ENCODE results near the gene RPL27A. TPM values are rescaled to one million over a fixed set of nuclear protein-coding genes. Genes with fewer than 3 reads are reported as not detected.

The RPL27A gene
- total RNA-seq, 4 donors from 2014 or later: 462 to 843 (median 770) TPM

GRCh38 chr11:8724682-8725081, 42.1 kb downstream of the RPL27A start:
- 69 to 100% methylated on average over 1 to 7 of the region's 7 CpGs for WGBS, 2 donors (ENCODE audit: low coverage in 1 of 2)
- Histone ChIP-seq H3K4me3 (no peak overlapping the region), H3K36me3 (no peaks in the 10 kb centered on the region), H3K27me3 (no peaks in the 10 kb centered on the region), H3K4me1 (peaks cover 35 to 82% (median 54%) of the 10 kb centered on the region in 4 donors), H3K9me3 (no peaks in the 10 kb centered on the region), H3K27ac (peak overlapping the region; percentile 81 to 93 (median 90))
- no peak for TF ChIP-seq POLR2AphosphoS5 (IDR thresholded peaks at IDR 0.05)
- no peak for TF ChIP-seq POLR2A (IDR thresholded peaks at IDR 0.05)
- TF ChIP-seq EP300 (IDR thresholded peaks at IDR 0.05; ENCODE audit: low read depth): no peak
- no peak for TF ChIP-seq CTCF (IDR thresholded peaks at IDR 0.05)
- in situ Hi-C loops (cut with MboI; ENCODE audit: low pct_ligation_motif_present in 1 of 4, low pct_unique_long_range_greater_than_20kb in 1 of 4, low sequenced_read_pairs in 3 of 4): no loop called here
- DNase-seq: no peak
- intact Hi-C loops (cut with DNase I; ENCODE audit: low total_unique reads): no loop called here

- intact Hi-C loops (cut with DNase I; ENCODE audit: low total_unique reads): no loop called here
- no peak for DNase-seq
- Histone ChIP-seq H3K4me1 (peaks cover 20 to 67% (median 38%) of the 10 kb centered on the region in 4 donors), H3K9me3 (no peaks in the 10 kb centered on the region), H3K27ac (peak overlapping the region; percentile 63 to 93 (median 65)), H3K4me3 (no peak overlapping the region), H3K27me3 (no peaks in the 10 kb centered on the region), H3K36me3 (no peaks in the 10 kb centered on the region)
- WGBS, 2 donors (ENCODE audit: low coverage in 1 of 2): 89% methylated on average over 4 of the region's 4 CpGs; no CpG with 5 or more reads in 1 of the 2 donors
- TF ChIP-seq POLR2AphosphoS5 (IDR thresholded peaks at IDR 0.05) (no peak), EP300 (IDR thresholded peaks at IDR 0.05; ENCODE audit: low read depth) (no peak), POLR2A (IDR thresholded peaks at IDR 0.05) (no peak), CTCF (IDR thresholded peaks at IDR 0.05) (no peak)
- in situ Hi-C loops (cut with MboI; ENCODE audit: low pct_ligation_motif_present in 1 of 4, low pct_unique_long_range_greater_than_20kb in 1 of 4, low sequenced_read_pairs in 3 of 4): no loop called here
Measured at GRCh38 chr11:8726395-8726794, 43.8 kb downstream of the RPL27A start.

- Histone ChIP-seq H3K36me3 (no peaks in the 10 kb centered on the region), H3K4me1 (peaks cover 20 to 66% (median 35%) of the 10 kb centered on the region in 4 donors)
Measured at GRCh38 chr11:8728563-8728962, 46.0 kb downstream of the RPL27A start.

GRCh38 chr11:8729067-8729466, 46.5 kb downstream of the RPL27A start:
- TF ChIP-seq EP300 (IDR thresholded peaks at IDR 0.05; ENCODE audit: low read depth) (no peak), CTCF (IDR thresholded peaks at IDR 0.05) (no peak), POLR2A (IDR thresholded peaks at IDR 0.05) (no peak), POLR2AphosphoS5 (IDR thresholded peaks at IDR 0.05) (no peak)
- in situ Hi-C loops (cut with MboI; ENCODE audit: low pct_ligation_motif_present in 1 of 4, low pct_unique_long_range_greater_than_20kb in 1 of 4, low sequenced_read_pairs in 3 of 4): no loop called here
- intact Hi-C loops (cut with DNase I; ENCODE audit: low total_unique reads): no loop called here
- Histone ChIP-seq H3K27ac (peak overlapping the region; percentile 63 to 93 (median 65)), H3K4me3 (no peak overlapping the region), H3K4me1 (peaks cover 25 to 68% (median 40%) of the 10 kb centered on the region in 4 donors), H3K9me3 (no peaks in the 10 kb centered on the region), H3K27me3 (no peaks in the 10 kb centered on the region), H3K36me3 (no peaks in the 10 kb centered on the region)
- WGBS, 2 donors (ENCODE audit: low coverage in 1 of 2): 60 to 79% methylated on average over 5 to 6 of the region's 6 CpGs
- DNase-seq: no peak

More at GRCh38 chr11:8728563-8728962, 46.0 kb downstream of the RPL27A start:
- no peak for DNase-seq
- no peak overlapping the region for H3K4me3 ChIP-seq
- intact Hi-C loops (cut with DNase I; ENCODE audit: low total_unique reads): no loop called here
- TF ChIP-seq CTCF (IDR thresholded peaks at IDR 0.05) (no peak), EP300 (IDR thresholded peaks at IDR 0.05; ENCODE audit: low read depth) (no peak), POLR2AphosphoS5 (IDR thresholded peaks at IDR 0.05) (no peak), POLR2A (IDR thresholded peaks at IDR 0.05) (no peak)
- whole genome bisulfite sequencing, 2 donors (ENCODE audit: low coverage in 1 of 2): 43% methylated on average over 4 of the region's 4 CpGs; no CpG with 5 or more reads in 1 of the 2 donors
- in situ Hi-C loops (cut with MboI; ENCODE audit: low pct_ligation_motif_present in 1 of 4, low pct_unique_long_range_greater_than_20kb in 1 of 4, low sequenced_read_pairs in 3 of 4): no loop called here
- H3K27me3 ChIP-seq: no peaks in the 10 kb centered on the region
- no peaks in the 10 kb centered on the region for H3K9me3 ChIP-seq
- H3K27ac ChIP-seq: peak overlapping the region; percentile 63 to 93 (median 65)

Measured in transverse colon (tissue), 4 donors.